HepG2 (cell line): ENCODE data around the gene CFAP69. TPM values are rescaled to one million over a fixed set of nuclear protein-coding genes. Genes with fewer than 3 reads are reported as not detected.
A peak's percentile ranks its signal among the peaks of the same experiment; 100 is the strongest.

Source experiments
- ATF1 ChIP-seq: IDR thresholded peaks from 2 replicates; pipeline ENCODE4 v1.6.1; 2016; ENCODE audit warnings: mild to moderate bottlenecking, control low read depth
- ATF4 ChIP-seq, 2 experiments: fragments of 450-650 bp in 1 of 2; sonication (generic) in 1 of 2; formaldehyde crosslinking; IDR thresholded peaks; 2 replicates each; pipeline versions ENCODE4 v1.5.0 to v1.8.0; 2020 to 2022; ENCODE audit warnings: mild to moderate bottlenecking in 1 of 2, missing genetic modification reagents in 1 of 2
- ATF6 ChIP-seq: sonication (generic); formaldehyde crosslinking; conservative IDR thresholded peaks from 2 replicates; pipeline ENCODE4 v1.4.0; 2020; ENCODE audit warnings: missing genetic modification reagents
- ETV6 ChIP-seq: sonication (generic); formaldehyde crosslinking; conservative IDR thresholded peaks from 2 replicates; pipeline ENCODE4 v1.4.0; 2020; ENCODE audit warnings: missing genetic modification reagents
- HES4 ChIP-seq: sonication (generic); formaldehyde crosslinking; IDR thresholded peaks from 2 replicates; pipeline ENCODE4 v1.9.0; 2021; ENCODE audit warnings: mild to moderate bottlenecking, missing genetic modification reagents, borderline replicate concordance
- KDM1A ChIP-seq: IDR thresholded peaks from 2 replicates; pipeline ENCODE4 v1.6.1; 2016; ENCODE audit warnings: missing compliant biosample characterization
- KDM2A ChIP-seq: sonication (generic); formaldehyde crosslinking; IDR thresholded peaks from 2 replicates; pipeline ENCODE4 v1.4.0; 2020; ENCODE audit warnings: low read depth, missing genetic modification reagents, borderline replicate concordance
- KMT2B ChIP-seq: IDR thresholded peaks from 2 replicates; pipeline ENCODE4 v1.6.1; 2016; ENCODE audit warnings: missing genetic modification reagents, missing compliant biosample characterization
- NONO ChIP-seq, 2 experiments: fragments of 450-650 bp in 1 of 2; sonication (generic) in 1 of 2; formaldehyde crosslinking in 1 of 2; IDR thresholded peaks in 1 of 2; conservative IDR thresholded peaks in 1 of 2; 2 replicates each; pipeline versions ENCODE4 v1.6.1 to v1.8.0; 2017 to 2022; ENCODE audit warnings: mild to moderate bottlenecking in 1 of 2, missing genetic modification reagents in 1 of 2, moderate library complexity in 1 of 2
- PAWR ChIP-seq: sonication (generic); formaldehyde crosslinking; IDR thresholded peaks from 2 replicates; pipeline ENCODE4 v1.4.0; 2020; ENCODE audit warnings: missing genetic modification reagents, mild to moderate bottlenecking, borderline replicate concordance
- SMAD3 ChIP-seq: sonication (generic); formaldehyde crosslinking; IDR thresholded peaks from 2 replicates; pipeline ENCODE4 v1.4.0; 2020; ENCODE audit warnings: missing genetic modification reagents
- TCF12 ChIP-seq, 2 experiments: fragments of 450-650 bp in 1 of 2; sonication (generic) in 1 of 2; formaldehyde crosslinking in 1 of 2; IDR thresholded peaks; 2 replicates each; pipeline versions ENCODE4 v1.6.1 to v1.8.0; 2017 to 2022; ENCODE audit warnings: antibody characterized with exemption in 1 of 2, mild to moderate bottlenecking in 1 of 2, missing genetic modification reagents in 1 of 2, moderate library complexity in 1 of 2
- WIZ ChIP-seq: sonication (generic); formaldehyde crosslinking; IDR thresholded peaks from 2 replicates; pipeline ENCODE4 v1.5.1; 2020; ENCODE audit warnings: mild to moderate bottlenecking, missing genetic modification reagents
- ZBTB33 ChIP-seq: sonication (generic); formaldehyde crosslinking; IDR thresholded peaks from 2 replicates; pipeline ENCODE4 v1.4.0; 2020; ENCODE audit warnings: missing genetic modification reagents
- ZNF138 ChIP-seq: sonication (generic); formaldehyde crosslinking; IDR thresholded peaks from 2 replicates; pipeline ENCODE4 v1.5.0; 2020; ENCODE audit warnings: mild to moderate bottlenecking, low read depth, missing genetic modification reagents
- ZNF160 ChIP-seq: sonication (generic); formaldehyde crosslinking; IDR thresholded peaks from 2 replicates; pipeline ENCODE4 v1.8.0; 2022; ENCODE audit warnings: mild to moderate bottlenecking, inconsistent platforms, missing genetic modification reagents
- ZNF468 ChIP-seq: sonication (generic); formaldehyde crosslinking; IDR thresholded peaks from 2 replicates; pipeline ENCODE4 v1.8.0; 2022; ENCODE audit warnings: mild to moderate bottlenecking, moderate library complexity, missing genetic modification reagents
- ZNF530 ChIP-seq: sonication (generic); formaldehyde crosslinking; IDR thresholded peaks from 2 replicates; pipeline ENCODE4 v1.5.0; 2020; ENCODE audit warnings: low read depth, mild to moderate bottlenecking, missing genetic modification reagents
- ZNF552 ChIP-seq: sonication (generic); formaldehyde crosslinking; IDR thresholded peaks from 2 replicates; pipeline ENCODE4 v1.9.0; 2022; ENCODE audit warnings: missing genetic modification reagents, mild to moderate bottlenecking, borderline replicate concordance
- ZNF569 ChIP-seq: sonication (generic); formaldehyde crosslinking; IDR thresholded peaks from 2 replicates; pipeline ENCODE4 v1.5.0; 2020; ENCODE audit warnings: mild to moderate bottlenecking, missing genetic modification reagents, moderate library complexity, borderline replicate concordance
- ZNF580 ChIP-seq: IDR thresholded peaks from 2 replicates; pipeline ENCODE4 v1.6.1; 2016; ENCODE audit warnings: low read depth, borderline replicate concordance
- ZNF598 ChIP-seq: sonication (generic); formaldehyde crosslinking; IDR thresholded peaks from 2 replicates; pipeline ENCODE4 v1.5.1; 2020; ENCODE audit warnings: mild to moderate bottlenecking, missing genetic modification reagents, borderline replicate concordance
- ZNF766 ChIP-seq: sonication (generic); formaldehyde crosslinking; IDR thresholded peaks from 2 replicates; pipeline ENCODE4 v1.5.0; 2020; ENCODE audit warnings: missing genetic modification reagents, borderline replicate concordance
- ZNF768 ChIP-seq: sonication (generic); formaldehyde crosslinking; IDR thresholded peaks from 2 replicates; pipeline ENCODE4 v1.4.0; 2020; ENCODE audit warnings: missing genetic modification reagents
- polyA plus RNA-seq, 8 experiments: library from polyadenylated mRNA; depleted of rRNA in 3 of 8; stranded (reverse) in 7 of 8; unstranded in 1 of 8; fragments of >200 nt; fragmentation: Illumina TruSeq in 4 of 8; extraction: Trizol in 4 of 8; gene quantifications; 2 replicates each; pipeline versions ENCODE4 v1.2.1 to v1.2.3, GENCODE V29; 2011 to 2016; ENCODE audit warnings: low read depth in 4 of 8, missing spikeins in 1 of 8, mixed read lengths in 1 of 8; ENCODE audit not compliant: insufficient read depth in 1 of 8
- total RNA-seq, 5 experiments: library from RNA; depleted of rRNA; stranded (reverse); fragments of >200 nt; fragmentation: Illumina TruSeq; extraction: Trizol; gene quantifications; 2 replicates each; pipeline ENCODE4 v1.2.3, GENCODE V29; 2016; ENCODE audit warnings: low read depth in 1 of 5

The CFAP69 gene
- total and polyA plus RNA-seq, 2 of the 13 experiments (the other 11 are each of a cell fraction or from before 2014, with no cell fraction given), result 2.2 to 4.0 TPM

GRCh38 chr7:90211391-90212148, 33.4 kb upstream of the CFAP69 start, which contains the start of gene STEAP2 (continued):
- TF ChIP-seq ATF4 (CRISPR knock-in tag; IDR thresholded peaks at IDR 0.05), result peak in 1 of 2 experiments; percentile 73; a peak in 2 of 4 replicates
- TF ChIP-seq WIZ (CRISPR knock-in tag), result no peak; the same call in 1 of the 2 replicates
- peak; percentile 61; the same call in 1 of the 2 replicates for TF ChIP-seq ZNF552 (CRISPR knock-in tag)
- TF ChIP-seq TCF12 (IDR thresholded peaks at IDR 0.05), result no peak
- TF ChIP-seq TCF12 (CRISPR knock-in tag; IDR thresholded peaks at IDR 0.05), result peak; percentile 72; the same call in 1 of the 2 replicates
- TF ChIP-seq HES4 (CRISPR knock-in tag), result peak; percentile 74
- TF ChIP-seq NONO (IDR thresholded peaks at IDR 0.05), result no peak
- TF ChIP-seq NONO (CRISPR knock-in tag; conservative IDR thresholded peaks at IDR 0.05), result peak; percentile 96
- peak; percentile 45; the same call in 1 of the 2 replicates for TF ChIP-seq ZBTB33 (CRISPR knock-in tag)
- TF ChIP-seq PAWR (CRISPR knock-in tag), result 0 out of 2 replicates have a peak, but pooled peaks have one; percentile 66
- TF ChIP-seq ATF6 (CRISPR knock-in tag), result no peak
- TF ChIP-seq SMAD3 (CRISPR knock-in tag), result peak; percentile 77
- TF ChIP-seq ZNF468 (CRISPR knock-in tag), result peak; percentile 59; the same call in 1 of the 2 replicates
- no peak for TF ChIP-seq ZNF569
- TF ChIP-seq KDM2A, result peak; percentile 91
- peak; percentile 52; the same call in 1 of the 2 replicates for TF ChIP-seq ETV6 (CRISPR knock-in tag)
- TF ChIP-seq ZNF160 (CRISPR knock-in tag), result peak; percentile 31; the same call in 1 of the 2 replicates
- no peak for TF ChIP-seq ZNF766 (CRISPR knock-in tag)
- TF ChIP-seq ATF1 (CRISPR knock-in tag), result no peak
- TF ChIP-seq KMT2B, result peak; percentile 88
- TF ChIP-seq ZNF530 (CRISPR knock-in tag), result no peak
- peak; percentile 75; the same call in 1 of the 2 replicates for TF ChIP-seq ZNF768
- no peak for TF ChIP-seq ZNF138 (CRISPR knock-in tag)
- TF ChIP-seq KDM1A, result peak; percentile 54; the same call in 1 of the 2 replicates
- peak; percentile 83; the same call in 1 of the 2 replicates for TF ChIP-seq ZNF598 (CRISPR knock-in tag)
- 0 out of 2 replicates have a peak, but pooled peaks have one; percentile 21 for TF ChIP-seq ZNF580 (CRISPR knock-in tag)
